ENCODE measurements around the gene PSMD1.
"Not testable (repeated sequence)": the region's sequence is repeated elsewhere in the genome, so short reads cannot be mapped to it uniquely, and the experiment has no call there.

The PSMD1 gene

DNA sequence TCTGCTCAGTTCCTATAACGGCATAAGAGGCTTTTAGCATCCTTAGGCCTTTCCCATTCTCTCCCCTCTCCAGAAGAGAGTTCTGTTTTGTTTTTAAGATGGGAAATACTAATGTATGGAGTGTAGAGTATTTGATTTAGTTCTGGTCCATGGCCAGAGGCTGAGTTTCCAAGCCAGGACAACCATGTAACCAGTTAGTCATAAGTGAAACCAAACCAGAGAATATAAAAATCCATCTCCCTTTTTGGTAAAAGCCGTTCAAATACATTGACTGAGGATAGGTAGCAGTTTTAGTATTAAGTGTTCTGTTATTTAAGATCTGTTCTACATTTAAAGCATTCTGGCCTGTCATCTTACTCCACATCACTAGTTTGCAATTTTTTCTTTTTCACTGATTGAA, 3.1 kb downstream of the PSMD1 start:
- DNase-seq (ENCODE audit: extremely low read depth, low read depth) = no peak
- TF ChIP-seq, protein P1, sequence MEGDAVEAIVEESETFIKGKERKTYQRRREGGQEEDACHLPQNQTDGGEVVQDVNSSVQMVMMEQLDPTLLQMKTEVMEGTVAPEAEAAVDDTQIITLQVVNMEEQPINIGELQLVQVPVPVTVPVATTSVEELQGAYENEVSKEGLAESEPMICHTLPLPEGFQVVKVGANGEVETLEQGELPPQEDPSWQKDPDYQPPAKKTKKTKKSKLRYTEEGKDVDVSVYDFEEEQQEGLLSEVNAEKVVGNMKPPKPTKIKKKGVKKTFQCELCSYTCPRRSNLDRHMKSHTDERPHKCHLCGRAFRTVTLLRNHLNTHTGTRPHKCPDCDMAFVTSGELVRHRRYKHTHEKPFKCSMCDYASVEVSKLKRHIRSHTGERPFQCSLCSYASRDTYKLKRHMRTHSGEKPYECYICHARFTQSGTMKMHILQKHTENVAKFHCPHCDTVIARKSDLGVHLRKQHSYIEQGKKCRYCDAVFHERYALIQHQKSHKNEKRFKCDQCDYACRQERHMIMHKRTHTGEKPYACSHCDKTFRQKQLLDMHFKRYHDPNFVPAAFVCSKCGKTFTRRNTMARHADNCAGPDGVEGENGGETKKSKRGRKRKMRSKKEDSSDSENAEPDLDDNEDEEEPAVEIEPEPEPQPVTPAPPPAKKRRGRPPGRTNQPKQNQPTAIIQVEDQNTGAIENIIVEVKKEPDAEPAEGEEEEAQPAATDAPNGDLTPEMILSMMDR (IDR thresholded peaks at IDR 0.05; ENCODE audit: low read depth, low read length) = no peak

DNA sequence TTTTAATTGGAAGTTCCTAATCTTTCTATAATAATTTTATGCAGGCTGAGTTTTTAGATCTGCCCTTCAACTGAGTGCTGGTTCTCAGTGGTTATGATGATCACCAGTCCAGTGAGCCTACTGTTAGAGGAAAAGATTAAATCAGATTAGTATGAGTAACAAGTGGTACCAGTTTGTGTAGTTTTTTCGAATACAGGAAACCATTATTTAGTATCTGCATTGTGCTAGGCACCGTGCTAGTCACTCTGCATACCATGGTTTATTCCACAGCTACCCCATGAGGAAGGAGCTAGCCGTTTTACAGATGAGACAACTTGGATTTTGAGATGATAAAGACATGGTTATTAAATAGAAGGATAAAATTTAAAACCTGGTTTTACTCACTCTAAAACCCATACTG, 6.1 kb downstream of the PSMD1 start:
- no peak for DNase-seq (ENCODE audit: extremely low read depth, low read depth)
- TF ChIP-seq, protein P1 (IDR thresholded peaks at IDR 0.05; ENCODE audit: low read depth, low read length) = no peak

- TF ChIP-seq, protein P1 (IDR thresholded peaks at IDR 0.05; ENCODE audit: low read depth, low read length) = no peak
- no peak for DNase-seq (ENCODE audit: extremely low read depth, low read depth)
Observed at GRCh38 chr2:231063347-231063746, 6.7 kb downstream of the PSMD1 start.

DNA sequence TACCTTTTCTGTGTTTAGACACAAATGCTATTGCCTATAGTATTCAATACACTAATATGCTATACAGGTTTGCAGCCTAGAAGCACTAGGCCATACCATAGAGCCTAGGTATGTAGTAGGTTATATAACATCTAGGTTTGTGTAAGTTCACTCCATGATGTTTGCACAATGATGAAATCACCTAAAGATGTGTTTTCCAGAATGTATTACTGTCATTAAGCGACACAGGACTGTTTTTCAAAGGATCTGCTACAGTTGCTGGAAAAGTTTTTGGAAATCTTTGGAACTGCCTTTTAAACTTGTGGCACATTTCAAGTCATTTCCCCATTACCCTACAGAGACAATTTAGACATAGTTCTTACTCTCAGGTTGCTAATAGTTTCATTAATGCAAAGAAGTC, 9.3 kb downstream of the PSMD1 start:
- no peak for DNase-seq (ENCODE audit: extremely low read depth, low read depth)
- TF ChIP-seq, protein P1 (IDR thresholded peaks at IDR 0.05; ENCODE audit: low read depth, low read length) = no peak

DNA sequence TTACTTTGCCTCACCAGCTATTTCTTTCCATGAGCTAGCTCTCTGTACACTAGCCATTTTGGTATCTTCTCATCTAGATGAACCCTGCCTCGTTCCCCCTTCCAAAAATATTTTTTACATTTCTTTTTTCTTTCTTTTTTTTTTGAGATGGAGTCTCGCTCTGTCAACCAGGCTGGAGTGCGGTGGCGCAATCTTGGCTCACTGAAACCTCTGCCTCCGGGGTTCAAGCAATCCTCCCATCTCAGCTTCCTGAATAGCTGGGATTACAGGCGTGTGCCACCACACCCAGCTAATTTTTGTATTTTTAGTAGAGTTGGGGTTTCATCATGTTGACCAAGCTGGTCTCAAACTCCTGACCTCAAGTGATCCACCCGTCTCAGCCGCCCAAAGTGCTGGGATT, 10.9 kb downstream of the PSMD1 start:
- DNase-seq (ENCODE audit: extremely low read depth, low read depth) = not testable (repeated sequence)

- no peak for DNase-seq (ENCODE audit: extremely low read depth, low read depth)
- TF ChIP-seq, protein P1 (IDR thresholded peaks at IDR 0.05; ENCODE audit: low read depth, low read length) = no peak
Observed at GRCh38 chr2:231068525-231069222, 12.0 kb downstream of the PSMD1 start.

GRCh38 chr2:231069379-231070054, 12.8 kb downstream of the PSMD1 start:
- TF ChIP-seq, protein P1 (IDR thresholded peaks at IDR 0.05; ENCODE audit: low read depth, low read length) = no peak
- no peak for DNase-seq (ENCODE audit: extremely low read depth, low read depth)

Data from AG09319 (cell line).